Testis (tissue), 3 donors: ENCODE measurements around the gene PPP2R5B. TPM values are rescaled to one million over a fixed set of nuclear protein-coding genes. Genes with fewer than 3 reads are reported as not detected.

Experiments
- DNase-seq: peaks from one replicate; pipeline ENCODE4 v3.0.0-alpha.2; 2019
- H3K27ac ChIP-seq, 2 donors: fragments of 200-600 bp; sonication (generic); one replicate each; pipeline ENCODE4 v1.5.1; 2019
- H3K27me3 ChIP-seq: fragments of 200-600 bp; sonication (generic); one replicate; pipeline ENCODE4 v1.5.1; 2019
- H3K36me3 ChIP-seq: fragments of 200-600 bp; sonication (generic); one replicate; pipeline ENCODE4 v1.5.1; 2017; ENCODE audit warnings: low read depth; ENCODE audit errors: missing control alignments
- H3K4me1 ChIP-seq: fragments of 200-600 bp; sonication (generic); one replicate; pipeline ENCODE4 v1.5.1; 2019
- H3K4me3 ChIP-seq, 2 donors: fragments of 200-600 bp; sonication (generic); one replicate each; pipeline ENCODE4 v1.5.1; 2017 to 2019
- H3K9me3 ChIP-seq: fragments of 200-600 bp; sonication (generic); one replicate; pipeline ENCODE4 v1.5.1; 2017
- POLR2A ChIP-seq: fragments of 450-650 bp; IDR thresholded peaks from one replicate; pipeline ENCODE4 v1.6.1; 2017; ENCODE audit warnings: antibody characterized with exemption, mild to moderate bottlenecking, moderate library complexity
- WGBS, 2 donors: methylation state at CpG; one replicate each; pipeline ENCODE4 v1.1.5; 2018; 5-methylcytosine and 5-hydroxymethylcytosine counted together
- intact Hi-C: fragments of 100-400 bp; cut with DNase I; formaldehyde crosslinking; loops from one replicate; pipeline ENCODE4 v1.15.1; 2023; ENCODE audit warnings: low total_unique reads
- polyA plus RNA-seq: library from polyadenylated mRNA; stranded (reverse); fragments of 350-450 nt; fragmentation: Illumina TruSeq; extraction: RNeasy Lipid Tissue Mini Kit (QIAGEN cat#74804); gene quantifications from one replicate; pipeline ENCODE4 v1.2.3, GENCODE V29; 2014; ENCODE audit warnings: low read depth, low replicate concordance; ENCODE audit not compliant: insufficient read depth
- total RNA-seq, 2 donors: library from RNA; depleted of rRNA; stranded (reverse); fragments of >200 nt; gene quantifications; one replicate each; pipeline ENCODE4 v1.2.3, GENCODE V29; 2016
- TF ChIP-seq, protein P1 (sequence below), 3 experiments: fragments of 450-650 bp in 2 of 3; fragments of 200-600 bp in 1 of 3; sonication (generic) in 1 of 3; IDR thresholded peaks; one replicate each; pipeline ENCODE4 v1.5.1; 2016 to 2019; ENCODE audit warnings: antibody characterized with exemption in 3 of 3, mild to moderate bottlenecking in 2 of 3, moderate library complexity in 1 of 3

PPP2R5B gene
- total and polyA plus RNA-seq, 3 donors from 2014 or later: 9.9 to 26.2 (median 19.4) TPM

DNA sequence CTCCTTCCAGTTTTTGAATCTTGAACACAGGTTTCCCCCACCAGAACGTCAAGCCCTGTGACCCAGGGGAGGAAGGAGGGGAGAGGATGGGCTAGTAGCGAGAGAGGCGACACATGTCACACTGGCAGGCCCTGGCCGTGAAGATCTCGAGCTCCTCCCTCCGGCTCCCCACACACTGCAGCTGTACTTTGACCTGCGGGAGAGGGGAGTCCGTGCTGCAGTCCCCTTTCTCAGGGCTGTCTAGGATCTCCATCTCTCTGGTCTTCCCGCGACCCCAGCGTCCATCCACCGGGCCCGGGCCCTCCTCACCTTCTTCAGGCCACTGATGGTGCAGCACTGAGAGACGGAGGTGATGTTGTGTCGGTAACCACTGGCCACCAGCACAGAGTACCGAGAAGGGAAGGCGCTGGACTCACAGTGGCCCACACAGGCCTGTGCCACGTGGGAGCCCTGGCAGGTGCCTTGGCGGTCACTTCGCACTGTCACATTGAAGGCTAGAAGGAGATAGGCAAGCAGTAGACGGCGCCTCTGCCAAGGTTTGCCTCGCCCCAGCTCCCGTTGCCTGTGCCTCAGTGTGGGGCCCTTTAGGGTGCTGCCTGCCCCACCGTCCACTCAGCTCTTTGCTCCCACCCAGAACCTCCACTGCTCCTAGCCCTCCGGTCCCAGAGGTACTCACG is 10.3 kb downstream of the PPP2R5B start:
- no peaks in the 10 kb centered on the region for H3K4me1 ChIP-seq
- H3K27me3 ChIP-seq: no peaks in the 10 kb centered on the region
- H3K9me3 ChIP-seq: no peaks in the 10 kb centered on the region
- WGBS, 2 donors: 85 to 87% methylated on average over 15 to 27 of the region's 27 CpGs
- TF ChIP-seq, protein P1, sequence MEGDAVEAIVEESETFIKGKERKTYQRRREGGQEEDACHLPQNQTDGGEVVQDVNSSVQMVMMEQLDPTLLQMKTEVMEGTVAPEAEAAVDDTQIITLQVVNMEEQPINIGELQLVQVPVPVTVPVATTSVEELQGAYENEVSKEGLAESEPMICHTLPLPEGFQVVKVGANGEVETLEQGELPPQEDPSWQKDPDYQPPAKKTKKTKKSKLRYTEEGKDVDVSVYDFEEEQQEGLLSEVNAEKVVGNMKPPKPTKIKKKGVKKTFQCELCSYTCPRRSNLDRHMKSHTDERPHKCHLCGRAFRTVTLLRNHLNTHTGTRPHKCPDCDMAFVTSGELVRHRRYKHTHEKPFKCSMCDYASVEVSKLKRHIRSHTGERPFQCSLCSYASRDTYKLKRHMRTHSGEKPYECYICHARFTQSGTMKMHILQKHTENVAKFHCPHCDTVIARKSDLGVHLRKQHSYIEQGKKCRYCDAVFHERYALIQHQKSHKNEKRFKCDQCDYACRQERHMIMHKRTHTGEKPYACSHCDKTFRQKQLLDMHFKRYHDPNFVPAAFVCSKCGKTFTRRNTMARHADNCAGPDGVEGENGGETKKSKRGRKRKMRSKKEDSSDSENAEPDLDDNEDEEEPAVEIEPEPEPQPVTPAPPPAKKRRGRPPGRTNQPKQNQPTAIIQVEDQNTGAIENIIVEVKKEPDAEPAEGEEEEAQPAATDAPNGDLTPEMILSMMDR (IDR thresholded peaks at IDR 0.05): no peak
- no peak for TF ChIP-seq POLR2A
- no peak overlapping the region for H3K4me3 ChIP-seq
- DNase-seq: no peak
- intact Hi-C loops: no loop called here
- H3K36me3 ChIP-seq: no peaks in the 10 kb centered on the region
- H3K27ac ChIP-seq: no peak overlapping the region

GRCh38 chr11:64935359-64936081 is 11.0 kb downstream of the PPP2R5B start, which contains the start of gene GPHA2:
Gene GPHA2, minus strand, starts transcription at chr11:64935893. Its CDS starts 433 bp downstream, at chr11:64935460.
- no peak within 1 kb of the TSS for H3K27ac ChIP-seq
- 67 to 69% methylated on average over 12 to 14 of the region's 14 CpGs for WGBS, 2 donors
- H3K9me3 ChIP-seq: no peaks in the 10 kb centered on the region
- TF ChIP-seq POLR2A: no peak
- TF ChIP-seq, protein P1 (IDR thresholded peaks at IDR 0.05): no peak
- H3K4me3 ChIP-seq: no peak within 1 kb of the TSS
- intact Hi-C loops: no loop called here
- H3K4me1 ChIP-seq: no peaks in the 10 kb centered on the region
- no peaks in the 10 kb centered on the region for H3K27me3 ChIP-seq
- DNase-seq: no peak
- no peaks in the 10 kb centered on the region for H3K36me3 ChIP-seq

DNA sequence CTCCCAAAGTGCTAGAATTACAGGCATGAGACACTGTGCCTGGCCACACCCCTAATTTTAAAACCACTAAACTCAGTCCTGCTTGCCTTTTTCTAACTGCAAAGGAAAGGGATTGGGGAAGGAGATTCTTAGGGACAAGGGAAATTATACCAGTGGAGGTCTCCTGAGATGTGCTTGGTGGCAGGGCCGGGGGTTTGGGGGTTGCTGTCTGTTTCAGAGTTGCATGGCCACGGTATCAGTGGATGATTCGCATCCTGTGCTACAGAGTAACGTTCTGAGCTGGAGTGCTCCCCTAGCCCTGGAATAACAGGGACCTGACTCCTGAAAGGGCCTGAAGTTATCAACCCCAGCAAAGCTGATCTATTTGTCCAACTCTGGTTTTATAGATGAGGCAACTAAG is 12.1 kb downstream of the PPP2R5B start:
- Histone ChIP-seq H3K4me3 (no peak overlapping the region), H3K27ac (no peak overlapping the region), H3K4me1 (no peaks in the 10 kb centered on the region), H3K27me3 (no peaks in the 10 kb centered on the region), H3K9me3 (no peaks in the 10 kb centered on the region), H3K36me3 (no peaks in the 10 kb centered on the region)
- intact Hi-C loops: no loop called here
- DNase-seq: no peak
- TF ChIP-seq POLR2A: no peak
- TF ChIP-seq, protein P1 (IDR thresholded peaks at IDR 0.05): no peak
- 80 to 90% methylated on average over 4 of the region's 4 CpGs for WGBS, 2 donors

DNA sequence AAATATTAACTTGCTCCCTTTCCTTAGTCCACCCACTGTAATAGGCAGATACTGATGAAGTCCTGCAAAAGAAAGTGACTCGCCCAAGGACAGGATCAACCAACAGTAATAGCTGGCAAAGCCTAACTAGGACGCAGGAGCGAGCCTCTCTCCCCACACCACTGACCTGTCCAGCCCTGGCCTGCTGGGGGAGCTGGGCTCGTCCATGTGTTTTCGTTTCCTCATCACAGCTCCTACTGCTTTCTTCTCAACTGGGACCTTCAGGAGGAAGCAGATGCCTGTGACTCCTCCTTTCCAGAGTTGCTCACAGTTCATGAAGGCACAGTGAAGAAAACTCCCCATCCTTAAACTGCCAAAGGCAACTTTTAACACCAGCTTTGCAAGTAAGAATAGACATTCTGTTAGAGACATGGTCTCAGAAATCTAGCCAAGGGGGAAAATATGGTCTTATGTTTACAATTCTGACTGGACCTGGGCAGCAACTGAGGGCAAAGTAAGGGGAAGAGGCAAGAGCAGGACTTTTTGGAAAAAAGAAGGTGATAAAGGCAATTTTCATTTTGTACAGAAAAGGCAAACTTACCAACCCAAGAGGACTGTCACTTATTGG is 22.8 kb downstream of the PPP2R5B start:
- intact Hi-C loops: no loop called here
- Histone ChIP-seq H3K36me3 (no peaks in the 10 kb centered on the region), H3K9me3 (no peaks in the 10 kb centered on the region), H3K4me3 (no peak overlapping the region), H3K4me1 (no peaks in the 10 kb centered on the region), H3K27me3 (no peaks in the 10 kb centered on the region), H3K27ac (no peak overlapping the region)
- no peak for DNase-seq
- no peak for TF ChIP-seq POLR2A
- 64 to 71% methylated on average over 5 of the region's 5 CpGs for WGBS, 2 donors

GRCh38 chr11:64951529-64951928 is 27.0 kb downstream of the PPP2R5B start:
- H3K27me3 ChIP-seq: no peaks in the 10 kb centered on the region
- H3K4me3 ChIP-seq: no peak overlapping the region
- no peaks in the 10 kb centered on the region for H3K36me3 ChIP-seq
- no peaks in the 10 kb centered on the region for H3K4me1 ChIP-seq
- H3K9me3 ChIP-seq: no peaks in the 10 kb centered on the region
- no peak overlapping the region for H3K27ac ChIP-seq
- DNase-seq: no peak
- WGBS, 2 donors: 76 to 82% methylated on average over 4 of the region's 4 CpGs
- intact Hi-C loops: no loop called here
- TF ChIP-seq POLR2A: no peak
- TF ChIP-seq, protein P1 (IDR thresholded peaks at IDR 0.05): no peak
